Muscle layer of colon (tissue), 2 donors: ENCODE data around the gene YBX1.
"Not testable (repeated sequence)": the region's sequence is repeated elsewhere in the genome, so short reads cannot be mapped to it uniquely, and the experiment has no call there.

Experiments
- H3K27ac ChIP-seq: one replicate; pipeline ENCODE4 v1.7.0; 2013; ENCODE audit warnings: low read depth, mild to moderate bottlenecking, low read length, moderate library complexity
- H3K27me3 ChIP-seq, 2 donors: one replicate each; pipeline ENCODE4 v1.7.0; 2013; ENCODE audit warnings: low read length in 2 of 2, mild to moderate bottlenecking in 2 of 2; ENCODE audit not compliant: insufficient read depth in 2 of 2, control insufficient read depth in 1 of 2
- H3K36me3 ChIP-seq: one replicate; pipeline ENCODE4 v1.7.0; 2013; ENCODE audit warnings: mild to moderate bottlenecking, low read length; ENCODE audit not compliant: insufficient read depth
- H3K4me1 ChIP-seq: one replicate; pipeline ENCODE4 v1.7.0; 2013; ENCODE audit warnings: mild to moderate bottlenecking, low read length; ENCODE audit not compliant: insufficient read depth
- H3K4me3 ChIP-seq, 2 donors: one replicate each; pipeline ENCODE4 v1.7.0; 2013; ENCODE audit warnings: low read length in 2 of 2, low read depth in 1 of 2, mild to moderate bottlenecking in 1 of 2, moderate library complexity in 1 of 2
- H3K9ac ChIP-seq: one replicate; pipeline ENCODE4 v1.7.0; 2013; ENCODE audit warnings: low read length
- H3K9me3 ChIP-seq: one replicate; pipeline ENCODE4 v1.7.0; 2013; ENCODE audit warnings: mild to moderate bottlenecking, low read length
- donor health status: abdominal sarcoma.
- donor health status: Adenocarcinoma of cecum.

The YBX1 gene

GRCh38 chr1:42675467-42675866 is 6.8 kb upstream of the YBX1 start:
- Histone ChIP-seq H3K9me3 (no peaks in the 10 kb centered on the region), H3K36me3 (peaks cover 13% of the 10 kb centered on the region), H3K4me1 (peaks cover 5% of the 10 kb centered on the region), H3K27ac (no peak overlapping the region), H3K27me3 (no peaks in the 10 kb centered on the region), H3K9ac (no peak overlapping the region), H3K4me3 (no peak overlapping the region)

GRCh38 chr1:42676534-42677087 is 5.6 kb upstream of the YBX1 start:
- peaks cover 14% of the 10 kb centered on the region for H3K4me1 ChIP-seq
- H3K36me3 ChIP-seq: peaks cover 13% of the 10 kb centered on the region
- no peaks in the 10 kb centered on the region for H3K9me3 ChIP-seq
- no peaks in the 10 kb centered on the region for H3K27me3 ChIP-seq
- H3K9ac ChIP-seq: no peak overlapping the region
- no peak overlapping the region for H3K4me3 ChIP-seq
- H3K27ac ChIP-seq: no peak overlapping the region

- Histone ChIP-seq H3K4me3 (no peak overlapping the region), H3K27ac (no peak overlapping the region), H3K9ac (no peak overlapping the region), H3K4me1 (peaks cover 23% of the 10 kb centered on the region), H3K27me3 (no peaks in the 10 kb centered on the region), H3K9me3 (no peaks in the 10 kb centered on the region), H3K36me3 (peaks cover 5% of the 10 kb centered on the region)
These were observed 2.7 kb upstream of the YBX1 start for GRCh38 chr1:42679364-42679983.

- Histone ChIP-seq H3K27ac (no peak overlapping the region), H3K4me3 (peak overlapping the region in 1 of 2 donors; percentile 97)
These were observed 2.2 kb upstream of the YBX1 start for GRCh38 chr1:42680055-42680454.

GRCh38 chr1:42680921-42681683 is 1.1 kb upstream of the YBX1 start:
- Histone ChIP-seq H3K4me3 (peak overlapping the region; percentile 89 to 97), H3K9me3 (no peaks in the 10 kb centered on the region), H3K36me3 (no peaks in the 10 kb centered on the region), H3K4me1 (peaks cover 39% of the 10 kb centered on the region), H3K27me3 (no peaks in the 10 kb centered on the region), H3K9ac (peak overlapping the region; percentile 93), H3K27ac (peak overlapping the region; percentile 89)

More at GRCh38 chr1:42680055-42680454, 2.2 kb upstream of the YBX1 start:
- Histone ChIP-seq H3K4me1 (peaks cover 28% of the 10 kb centered on the region), H3K27me3 (no peaks in the 10 kb centered on the region), H3K36me3 (no peaks in the 10 kb centered on the region), H3K9me3 (no peaks in the 10 kb centered on the region), H3K9ac (no peak overlapping the region)

GRCh38 chr1:42682484-42682738 is 193 bp downstream of the YBX1 start:
- H3K9ac ChIP-seq, H3K9me3 ChIP-seq, H3K27me3 ChIP-seq, H3K36me3 ChIP-seq: not testable (repeated sequence)
- peak overlapping the region; percentile 44 to 97 for H3K4me3 ChIP-seq
- peaks cover 51% of the 10 kb centered on the region for H3K4me1 ChIP-seq
- peak overlapping the region; percentile 89 for H3K27ac ChIP-seq

GRCh38 chr1:42682739-42683531 is 717 bp downstream of the YBX1 start:
- H3K9ac ChIP-seq: peak overlapping the region; percentile 22

GRCh38 chr1:42684139-42684538 is 1.9 kb downstream of the YBX1 start:
- Histone ChIP-seq H3K27ac (no peak overlapping the region), H3K4me3 (peak overlapping the region in 1 of 2 donors; percentile 58), H3K36me3 (no peaks in the 10 kb centered on the region), H3K9me3 (no peaks in the 10 kb centered on the region), H3K9ac (peak overlapping the region; percentile 22), H3K4me1 (peaks cover 69% of the 10 kb centered on the region), H3K27me3 (no peaks in the 10 kb centered on the region)

More at GRCh38 chr1:42682739-42683531, 717 bp downstream of the YBX1 start:
- peaks cover 57% of the 10 kb centered on the region for H3K4me1 ChIP-seq
- no peaks in the 10 kb centered on the region for H3K36me3 ChIP-seq
- H3K9me3 ChIP-seq: no peaks in the 10 kb centered on the region
- H3K27ac ChIP-seq: peak overlapping the region; percentile 53
- H3K27me3 ChIP-seq: no peaks in the 10 kb centered on the region
- H3K4me3 ChIP-seq: peak overlapping the region; percentile 44 to 58

GRCh38 chr1:42686418-42686817 is 4.2 kb downstream of the YBX1 start:
- H3K9me3 ChIP-seq: no peaks in the 10 kb centered on the region

GRCh38 chr1:42689912-42690311 is 7.7 kb downstream of the YBX1 start:
- no peak overlapping the region for H3K9ac ChIP-seq
- H3K9me3 ChIP-seq: no peaks in the 10 kb centered on the region
- H3K27ac ChIP-seq: no peak overlapping the region
- peaks cover under 1% of the 10 kb centered on the region for H3K36me3 ChIP-seq
- H3K4me1 ChIP-seq: peaks cover 66% of the 10 kb centered on the region
- H3K27me3 ChIP-seq: no peaks in the 10 kb centered on the region
- H3K4me3 ChIP-seq: no peak overlapping the region

More at GRCh38 chr1:42686418-42686817, 4.2 kb downstream of the YBX1 start:
- Histone ChIP-seq H3K9ac (no peak overlapping the region), H3K36me3 (no peaks in the 10 kb centered on the region), H3K27me3 (no peaks in the 10 kb centered on the region), H3K27ac (no peak overlapping the region), H3K4me3 (no peak overlapping the region), H3K4me1 (peaks cover 71% of the 10 kb centered on the region)

GRCh38 chr1:42690477-42691156 is 8.4 kb downstream of the YBX1 start:
- no peaks in the 10 kb centered on the region for H3K9me3 ChIP-seq
- H3K9ac ChIP-seq: no peak overlapping the region
- H3K27ac ChIP-seq: no peak overlapping the region
- H3K36me3 ChIP-seq: peaks cover 5% of the 10 kb centered on the region
- H3K4me3 ChIP-seq: no peak overlapping the region
- H3K27me3 ChIP-seq: no peaks in the 10 kb centered on the region
- H3K4me1 ChIP-seq: peaks cover 59% of the 10 kb centered on the region
